SU-DHL-6 (cell line): Measurements from ENCODE around the gene PMP22.

Experiments used
- H2AFZ ChIP-seq: fragments of 200-600 bp; sonication (generic); 2 replicates; pipeline ENCODE4 v1.6.1; 2014; ENCODE audit warnings: low read depth, mild to moderate bottlenecking, moderate library complexity, mixed read lengths, antibody characterized with exemption, low read length; ENCODE audit not compliant: severe bottlenecking
- H3F3A ChIP-seq: fragments of 200-600 bp; shearing (Covaris generic); 2 replicates; pipeline ENCODE4 v1.6.0; 2016; ENCODE audit warnings: antibody characterized with exemption, mild to moderate bottlenecking; ENCODE audit not compliant: insufficient read depth
- H3K27ac ChIP-seq: fragments of 200-600 bp; sonication (generic); 2 replicates; pipeline ENCODE4 v1.5.1; 2016; ENCODE audit warnings: low read depth, mild to moderate bottlenecking, low read length, moderate library complexity, mixed read lengths
- H3K27me3 ChIP-seq: fragments of 200-600 bp; sonication (generic), shearing (Covaris generic); 2 replicates; pipeline ENCODE4 v1.6.0; 2014; ENCODE audit warnings: mild to moderate bottlenecking, low read length
- H3K36me3 ChIP-seq: fragments of 200-600 bp; sonication (generic); 2 replicates; pipeline ENCODE4 v1.6.1; 2014; ENCODE audit warnings: mild to moderate bottlenecking, low read length, mixed read lengths
- H3K4me2 ChIP-seq: fragments of 300-600, 200-600 bp; shearing (Covaris generic), sonication (generic); 2 replicates; pipeline ENCODE4 v1.6.0; 2014; ENCODE audit warnings: low read length, low read depth, mild to moderate bottlenecking; ENCODE audit not compliant: poor library complexity, severe bottlenecking
- H3K4me3 ChIP-seq: fragments of 200-600 bp; sonication (generic); 2 replicates; pipeline ENCODE4 v1.5.1; 2014; ENCODE audit warnings: antibody characterized with exemption, low read length, mild to moderate bottlenecking, mixed read lengths; ENCODE audit not compliant: insufficient read depth, poor library complexity, severe bottlenecking
- H3K79me2 ChIP-seq: fragments of 200-600 bp; sonication (generic); 2 replicates; pipeline ENCODE4 v1.6.1; 2014; ENCODE audit warnings: mild to moderate bottlenecking, low read length, moderate library complexity; ENCODE audit not compliant: insufficient read depth
- H3K9ac ChIP-seq: fragments of 200-600 bp; sonication (generic); 2 replicates; pipeline ENCODE4 v1.7.0; 2014; ENCODE audit warnings: mild to moderate bottlenecking, low read length
- H3K9me2 ChIP-seq: fragments of 200-600 bp; sonication (generic); replicated peaks from 2 replicates; pipeline ENCODE4 v1.6.1; 2014; ENCODE audit warnings: low read length; ENCODE audit not compliant: insufficient read depth
- H3K9me3 ChIP-seq: fragments of 200-600 bp; sonication (generic); 2 replicates; pipeline ENCODE4 v1.6.1; 2014; ENCODE audit warnings: low read length, mixed read lengths; ENCODE audit not compliant: insufficient read depth
- H4K20me1 ChIP-seq: fragments of 200-600 bp; sonication (generic); 2 replicates; pipeline ENCODE4 v1.6.1; 2014; ENCODE audit warnings: low read depth, mild to moderate bottlenecking, antibody characterized with exemption, low read length, moderate library complexity, mixed read lengths
- CTCF ChIP-seq: fragments of 200-600 bp; sonication (generic); IDR thresholded peaks from one replicate; pipeline ENCODE4 v1.5.1; 2017; ENCODE audit warnings: antibody characterized with exemption, mild to moderate bottlenecking, low read length, moderate library complexity; ENCODE audit not compliant: insufficient read depth, poor library complexity, severe bottlenecking
- EZH2phosphoT487 ChIP-seq: fragments of 200-600 bp; sonication (generic), shearing (Covaris generic); conservative IDR thresholded peaks from 2 replicates; pipeline ENCODE4 v1.6.1; 2018; ENCODE audit warnings: mild to moderate bottlenecking, antibody characterized with exemption, low read length, moderate library complexity, mixed read lengths

PMP22 gene

DNA sequence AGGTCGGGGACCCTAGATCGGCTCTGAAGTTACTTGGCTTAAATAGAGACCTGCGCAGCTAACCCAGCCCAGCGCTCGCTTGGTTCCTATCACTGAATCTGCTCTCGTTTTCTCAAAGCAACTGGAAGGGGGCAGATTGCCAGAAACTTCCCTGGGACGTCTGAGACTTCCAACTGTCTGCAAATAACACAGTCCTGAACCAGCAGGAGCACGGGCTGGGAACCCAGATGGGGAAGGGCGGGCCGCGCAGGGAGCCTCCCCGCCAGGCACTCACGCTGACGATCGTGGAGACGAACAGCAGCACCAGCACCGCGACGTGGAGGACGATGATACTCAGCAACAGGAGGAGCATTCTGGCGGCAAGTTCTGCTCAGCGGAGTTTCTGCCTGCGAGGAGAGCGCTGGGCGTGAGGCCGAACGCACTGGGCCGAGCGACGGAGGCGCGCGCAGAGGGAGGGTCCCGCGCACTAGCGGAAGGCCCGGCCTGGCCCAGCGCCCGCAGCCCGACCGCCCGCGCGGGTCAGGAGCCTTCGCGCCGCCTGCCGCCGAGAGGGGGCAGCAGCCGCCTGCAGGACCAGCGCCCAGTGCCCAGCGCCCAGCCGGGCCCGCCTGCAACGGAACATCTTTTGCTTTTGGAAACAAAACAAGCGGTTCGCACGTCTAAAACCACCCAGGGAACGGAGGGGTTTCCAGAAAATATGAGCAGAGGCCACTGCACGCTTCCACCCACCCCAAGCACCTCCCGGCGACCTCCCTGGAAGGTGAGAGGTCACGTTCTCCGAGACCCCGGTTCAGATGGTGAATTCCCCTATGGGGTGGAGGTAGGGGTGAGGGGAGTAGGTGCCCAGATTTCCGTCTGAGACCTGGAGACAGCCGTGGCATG is 4.5 kb downstream of the PMP22 start:
- peak overlapping the region; percentile 28 for H3K4me2 ChIP-seq
- peak overlapping the region; percentile 49 for H2AFZ ChIP-seq
- no peaks in the 10 kb centered on the region for H3K27me3 ChIP-seq
- no peak overlapping the region for H3K27ac ChIP-seq
- no peaks in the 10 kb centered on the region for H3K36me3 ChIP-seq
- no peaks in the 10 kb centered on the region for H3F3A ChIP-seq
- H3K4me3 ChIP-seq, result no peak overlapping the region
- no peaks in the 10 kb centered on the region for H3K9me2 ChIP-seq
- no peaks in the 10 kb centered on the region for H3K9me3 ChIP-seq
- TF ChIP-seq EZH2phosphoT487 (no peak), CTCF (peak; percentile 38)
- peak overlapping the region; percentile 23; the same call in 1 of the 2 replicates for H3K9ac ChIP-seq
- H4K20me1 ChIP-seq, result no peaks in the 10 kb centered on the region
- H3K79me2 ChIP-seq, result no peaks in the 10 kb centered on the region

- Histone ChIP-seq H4K20me1 (no peaks in the 10 kb centered on the region), H3K9ac (no peak overlapping the region), H3K36me3 (no peaks in the 10 kb centered on the region), H3K27ac (no peak overlapping the region), H3K79me2 (no peaks in the 10 kb centered on the region), H3F3A (no peaks in the 10 kb centered on the region), H3K9me2 (no peaks in the 10 kb centered on the region), H3K27me3 (no peaks in the 10 kb centered on the region), H3K4me3 (no peak overlapping the region), H3K4me2 (no peak overlapping the region), H3K9me3 (no peaks in the 10 kb centered on the region), H2AFZ (no peak overlapping the region)
- TF ChIP-seq CTCF (no peak), EZH2phosphoT487 (no peak)
Measured at GRCh38 chr17:15257796-15258512, 7.2 kb downstream of the PMP22 start.

DNA sequence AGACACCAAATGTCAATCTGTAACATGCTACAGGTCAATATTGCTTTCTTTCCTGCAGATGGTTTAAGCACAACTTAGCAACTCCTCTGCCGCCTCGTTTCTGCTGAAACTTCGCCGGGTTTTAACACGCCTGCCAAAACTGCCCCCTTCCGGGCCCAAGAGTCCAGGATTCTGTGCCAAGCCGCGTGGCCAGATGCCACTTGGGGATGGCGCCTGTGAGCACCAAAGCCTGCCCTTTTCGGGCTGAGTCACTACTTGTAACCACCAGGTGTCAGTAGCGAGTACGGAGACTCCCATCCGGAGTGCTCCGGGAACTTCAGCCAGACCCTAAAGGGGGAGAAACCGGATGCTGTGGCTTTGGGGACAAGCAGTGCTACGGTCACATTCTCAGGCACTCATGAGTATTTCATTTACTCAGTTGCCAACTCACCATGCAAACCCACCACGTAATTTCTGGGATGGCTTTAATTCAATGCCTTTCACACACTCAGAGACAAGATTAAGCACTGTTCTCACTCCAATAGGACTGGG is 7.8 kb downstream of the PMP22 start:
- H3K9me3 ChIP-seq, result no peaks in the 10 kb centered on the region
- H3K79me2 ChIP-seq, result no peaks in the 10 kb centered on the region
- no peak overlapping the region for H3K4me3 ChIP-seq
- no peaks in the 10 kb centered on the region for H3F3A ChIP-seq
- no peak overlapping the region for H3K4me2 ChIP-seq
- no peak overlapping the region for H3K9ac ChIP-seq
- no peak for TF ChIP-seq EZH2phosphoT487
- TF ChIP-seq CTCF, result peak; percentile 71
- H3K27ac ChIP-seq, result no peak overlapping the region
- no peaks in the 10 kb centered on the region for H3K9me2 ChIP-seq
- H3K36me3 ChIP-seq, result no peaks in the 10 kb centered on the region
- H3K27me3 ChIP-seq, result no peaks in the 10 kb centered on the region
- no peaks in the 10 kb centered on the region for H4K20me1 ChIP-seq
- no peak overlapping the region for H2AFZ ChIP-seq
